Measurements from ENCODE around the gene KLHDC4. TPM values are rescaled to one million over a fixed set of nuclear protein-coding genes. Genes with fewer than 3 reads are reported as not detected.
"Not testable (repeated sequence)": the region's sequence is repeated elsewhere in the genome, so short reads cannot be mapped to it uniquely, and the experiment has no call there.

Gene KLHDC4
- polyA plus RNA-seq, 1 donor: 34.0 TPM

DNA sequence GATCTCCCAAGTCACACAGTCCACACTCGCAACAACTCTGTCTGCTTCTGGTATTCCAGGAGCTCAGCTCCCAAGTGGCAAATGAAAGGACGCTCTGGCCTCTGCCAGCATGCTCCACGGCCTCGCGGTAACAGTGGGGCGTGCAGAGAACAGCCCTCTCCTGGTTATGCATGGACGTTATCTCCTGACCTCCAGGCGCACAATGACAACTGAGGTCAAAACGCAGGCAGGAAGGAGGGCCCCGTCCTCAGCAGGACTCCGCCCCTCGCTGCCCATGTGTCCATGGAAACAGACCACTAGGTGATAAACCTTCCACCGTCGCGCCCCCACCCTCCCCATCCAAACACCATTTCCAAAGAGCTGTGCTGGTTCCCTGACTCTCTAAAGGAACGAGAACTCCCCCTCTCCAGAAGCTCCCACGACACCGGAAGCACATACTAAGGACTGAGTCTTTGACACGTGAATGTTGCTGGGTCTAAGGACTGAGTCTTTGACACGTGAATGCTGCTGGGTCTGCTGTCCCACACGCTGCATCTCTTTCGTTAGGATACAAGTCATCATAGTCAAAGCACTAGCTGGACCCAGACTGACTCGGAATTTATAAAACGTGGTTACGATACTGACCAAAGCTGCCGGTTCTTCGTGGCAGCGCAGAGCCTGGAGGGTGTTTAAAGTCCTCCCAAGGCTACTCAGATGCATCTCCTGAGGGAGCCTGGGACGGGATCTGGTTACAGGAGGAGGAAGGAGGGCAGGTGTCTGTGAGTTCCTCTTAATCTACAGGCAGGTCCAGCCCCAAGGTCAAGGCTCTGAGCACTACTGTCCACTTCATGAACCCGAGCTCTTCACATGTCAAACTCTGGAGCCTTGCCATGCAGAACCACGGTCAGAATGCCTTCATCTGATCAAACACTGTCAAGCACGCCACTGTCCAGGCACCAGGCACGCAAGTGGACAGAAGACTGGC lies 43.9 kb downstream of the KLHDC4 start:
- H3K4me3 ChIP-seq (ENCODE audit: low read length): no peak overlapping the region
- H3K9me3 ChIP-seq (ENCODE audit: control insufficient read depth, low read depth, low read length): peaks cover 10% of the 10 kb centered on the region
- H3K27me3 ChIP-seq (ENCODE audit: control insufficient read depth, insufficient read depth, low read length): no peaks in the 10 kb centered on the region
- 90% methylated on average over 2 of the region's 33 CpGs for WGBS (ENCODE audit: insufficient coverage, low lambda C conversion rate)
- H3K36me3 ChIP-seq (ENCODE audit: control insufficient read depth, insufficient read depth, low read length): peaks cover 39% of the 10 kb centered on the region
- no peak overlapping the region for H3K27ac ChIP-seq (ENCODE audit: low read length)
- no peaks in the 10 kb centered on the region for H3K4me1 ChIP-seq (ENCODE audit: control insufficient read depth, insufficient read depth, low read length)
- DNase-seq: no peak

DNA sequence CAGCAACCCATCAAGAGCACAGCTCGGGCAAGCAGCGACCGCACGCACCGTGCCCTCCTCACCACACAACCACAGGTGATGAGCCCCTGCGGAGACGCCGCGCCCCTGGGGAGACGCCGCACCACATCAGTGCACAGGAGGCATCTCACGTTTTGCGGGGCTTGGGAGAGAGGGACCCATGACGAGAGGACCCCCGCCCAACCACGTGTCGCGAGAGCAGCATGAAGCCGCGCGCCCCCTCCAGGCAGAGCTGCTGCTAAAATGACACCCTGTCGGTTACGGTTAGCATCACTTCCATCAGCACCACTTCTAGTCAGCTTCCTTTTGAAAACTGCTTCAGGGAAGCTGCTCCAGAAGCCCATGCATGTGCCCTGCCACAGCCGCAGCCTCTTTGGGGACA lies 45.3 kb downstream of the KLHDC4 start:
- Histone ChIP-seq H3K36me3 (ENCODE audit: control insufficient read depth, insufficient read depth, low read length) (peaks cover 39% of the 10 kb centered on the region), H3K4me3 (ENCODE audit: low read length) (no peak overlapping the region), H3K4me1 (ENCODE audit: control insufficient read depth, insufficient read depth, low read length) (no peaks in the 10 kb centered on the region), H3K27me3 (ENCODE audit: control insufficient read depth, insufficient read depth, low read length) (no peaks in the 10 kb centered on the region), H3K27ac (ENCODE audit: low read length) (no peak overlapping the region), H3K9me3 (ENCODE audit: control insufficient read depth, low read depth, low read length) (peaks cover 10% of the 10 kb centered on the region)
- WGBS (ENCODE audit: insufficient coverage, low lambda C conversion rate): 100% methylated on average over 1 of the region's 24 CpGs
- DNase-seq: no peak

DNA sequence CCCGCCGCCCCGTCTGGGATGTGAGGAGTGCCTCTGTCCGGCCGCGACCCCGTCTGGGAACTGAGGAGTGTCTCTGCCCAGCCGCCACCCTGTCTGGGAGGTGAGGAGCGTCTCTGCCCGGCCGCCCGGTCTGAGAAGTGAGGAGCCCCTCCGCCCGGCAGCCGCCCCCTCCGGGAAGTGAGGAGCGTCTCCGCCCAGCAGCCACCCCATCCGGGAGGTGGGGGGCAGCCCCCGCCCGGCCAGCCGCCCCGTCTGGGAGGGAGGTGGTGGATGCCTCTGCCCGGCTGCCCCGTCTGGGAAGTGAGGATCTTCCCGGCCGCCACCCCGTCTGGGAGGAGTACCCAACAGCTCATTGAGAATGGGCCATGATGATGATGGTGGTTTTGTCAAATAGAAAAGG lies 47.0 kb downstream of the KLHDC4 start:
- H3K36me3 ChIP-seq (ENCODE audit: control insufficient read depth, insufficient read depth, low read length): peaks cover 47% of the 10 kb centered on the region

DNA sequence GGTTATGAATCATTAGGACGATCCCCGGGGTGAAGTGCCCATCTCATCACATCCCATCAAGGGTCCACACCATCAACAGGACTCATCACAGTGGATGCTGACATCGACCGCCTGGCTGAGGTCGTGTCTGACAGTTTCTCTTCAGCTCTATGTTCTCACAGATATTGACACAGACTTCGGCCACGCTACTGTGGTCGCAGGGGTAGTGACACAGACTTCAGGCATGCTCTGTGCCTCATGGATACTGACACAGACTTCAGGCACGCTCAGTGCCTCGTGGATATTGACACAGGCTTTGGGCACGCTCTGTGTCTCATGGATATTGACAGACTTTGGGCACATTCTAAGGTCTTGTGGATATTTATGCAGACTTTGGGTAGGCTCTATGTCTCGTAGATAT lies 50.1 kb downstream of the KLHDC4 start:
- Histone ChIP-seq H3K36me3 (ENCODE audit: control insufficient read depth, insufficient read depth, low read length) (peaks cover 45% of the 10 kb centered on the region), H3K27ac (ENCODE audit: low read length) (no peak overlapping the region), H3K27me3 (ENCODE audit: control insufficient read depth, insufficient read depth, low read length) (no peaks in the 10 kb centered on the region), H3K4me1 (ENCODE audit: control insufficient read depth, insufficient read depth, low read length) (no peaks in the 10 kb centered on the region), H3K9me3 (ENCODE audit: control insufficient read depth, low read depth, low read length) (peaks cover 10% of the 10 kb centered on the region), H3K4me3 (ENCODE audit: low read length) (no peak overlapping the region)
- WGBS (ENCODE audit: insufficient coverage, low lambda C conversion rate): no CpG with 5 or more reads among the region's 12 CpGs
- no peak for DNase-seq

More for the DNA sequence above, 47.0 kb downstream of the KLHDC4 start:
- no CpG with 5 or more reads among the region's 28 CpGs for WGBS (ENCODE audit: insufficient coverage, low lambda C conversion rate)
- H3K4me1 ChIP-seq (ENCODE audit: control insufficient read depth, insufficient read depth, low read length); H3K9me3 ChIP-seq (ENCODE audit: control insufficient read depth, low read depth, low read length); H3K27me3 ChIP-seq (ENCODE audit: control insufficient read depth, insufficient read depth, low read length); DNase-seq; H3K27ac ChIP-seq (ENCODE audit: low read length); H3K4me3 ChIP-seq (ENCODE audit: low read length): not testable (repeated sequence)

DNA sequence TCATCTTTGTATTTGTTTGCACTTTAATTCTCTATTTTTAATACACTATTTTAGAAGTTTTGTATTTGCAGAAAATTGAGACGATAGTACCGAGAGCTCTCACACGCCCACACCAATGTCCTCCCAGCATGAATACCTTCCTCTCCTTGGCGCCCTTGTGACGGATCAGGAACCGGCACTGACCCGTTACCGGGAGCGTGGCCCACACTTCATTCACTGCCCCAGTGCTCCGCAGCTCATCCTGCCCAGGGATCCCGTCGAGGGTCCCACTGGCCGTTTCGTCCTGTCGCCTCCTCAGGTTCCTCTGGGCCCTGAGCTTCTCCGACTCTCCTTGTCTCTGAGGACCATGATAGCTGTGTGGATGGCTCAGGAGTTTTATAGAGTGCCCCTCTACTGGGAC lies 50.6 kb downstream of the KLHDC4 start:
- DNase-seq: no peak
- no CpG with 5 or more reads among the region's 16 CpGs for WGBS (ENCODE audit: insufficient coverage, low lambda C conversion rate)
- H3K4me3 ChIP-seq (ENCODE audit: low read length): no peak overlapping the region
- peaks cover 6% of the 10 kb centered on the region for H3K9me3 ChIP-seq (ENCODE audit: control insufficient read depth, low read depth, low read length)
- H3K27ac ChIP-seq (ENCODE audit: low read length): no peak overlapping the region
- no peaks in the 10 kb centered on the region for H3K4me1 ChIP-seq (ENCODE audit: control insufficient read depth, insufficient read depth, low read length)
- peaks cover 45% of the 10 kb centered on the region for H3K36me3 ChIP-seq (ENCODE audit: control insufficient read depth, insufficient read depth, low read length)
- H3K27me3 ChIP-seq (ENCODE audit: control insufficient read depth, insufficient read depth, low read length): no peaks in the 10 kb centered on the region

DNA sequence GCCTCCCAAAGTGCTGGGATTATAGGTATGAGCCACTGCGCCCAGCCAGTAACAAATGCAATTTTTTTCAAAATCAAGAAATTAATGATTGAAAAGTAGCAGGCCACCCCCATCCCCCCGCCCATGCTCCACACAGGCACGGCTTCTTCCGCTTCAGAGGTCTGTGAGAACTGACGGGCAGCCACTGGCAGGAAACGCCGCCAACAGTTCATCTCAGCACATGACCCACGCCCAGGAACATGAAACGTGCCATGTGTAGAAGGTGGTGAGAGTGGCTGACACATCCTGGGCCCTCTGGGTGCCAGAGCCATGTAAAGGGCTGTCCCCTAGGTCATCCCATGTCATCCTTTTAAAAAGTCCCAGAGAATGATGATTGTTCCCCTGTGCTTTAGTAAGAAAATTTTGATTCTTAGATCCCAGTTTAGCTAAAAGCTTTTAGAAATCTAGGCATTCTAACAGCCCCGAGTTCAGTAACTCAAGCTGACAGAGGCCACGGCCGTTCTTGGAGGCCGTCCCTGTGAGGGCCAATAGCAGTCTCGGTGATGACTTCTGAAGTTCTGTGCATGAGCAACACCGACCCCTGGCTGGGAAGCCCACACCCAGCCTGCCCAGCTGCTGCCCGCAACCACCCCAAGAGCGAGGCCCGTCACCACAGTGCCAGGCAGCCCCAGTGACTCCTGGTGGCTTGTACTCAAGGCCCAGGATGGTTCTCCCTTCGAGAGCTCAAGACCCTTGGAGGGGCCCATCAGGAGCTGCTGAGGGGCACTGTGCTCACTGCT lies 52.1 kb downstream of the KLHDC4 start:
- Histone ChIP-seq H3K27ac (ENCODE audit: low read length) (no peak overlapping the region), H3K4me3 (ENCODE audit: low read length) (no peak overlapping the region), H3K4me1 (ENCODE audit: control insufficient read depth, insufficient read depth, low read length) (no peaks in the 10 kb centered on the region), H3K9me3 (ENCODE audit: control insufficient read depth, low read depth, low read length) (peaks cover 2% of the 10 kb centered on the region), H3K36me3 (ENCODE audit: control insufficient read depth, insufficient read depth, low read length) (peaks cover 52% of the 10 kb centered on the region), H3K27me3 (ENCODE audit: control insufficient read depth, insufficient read depth, low read length) (no peaks in the 10 kb centered on the region)
- DNase-seq: no peak
- no CpG with 5 or more reads among the region's 19 CpGs for WGBS (ENCODE audit: insufficient coverage, low lambda C conversion rate)

DNA sequence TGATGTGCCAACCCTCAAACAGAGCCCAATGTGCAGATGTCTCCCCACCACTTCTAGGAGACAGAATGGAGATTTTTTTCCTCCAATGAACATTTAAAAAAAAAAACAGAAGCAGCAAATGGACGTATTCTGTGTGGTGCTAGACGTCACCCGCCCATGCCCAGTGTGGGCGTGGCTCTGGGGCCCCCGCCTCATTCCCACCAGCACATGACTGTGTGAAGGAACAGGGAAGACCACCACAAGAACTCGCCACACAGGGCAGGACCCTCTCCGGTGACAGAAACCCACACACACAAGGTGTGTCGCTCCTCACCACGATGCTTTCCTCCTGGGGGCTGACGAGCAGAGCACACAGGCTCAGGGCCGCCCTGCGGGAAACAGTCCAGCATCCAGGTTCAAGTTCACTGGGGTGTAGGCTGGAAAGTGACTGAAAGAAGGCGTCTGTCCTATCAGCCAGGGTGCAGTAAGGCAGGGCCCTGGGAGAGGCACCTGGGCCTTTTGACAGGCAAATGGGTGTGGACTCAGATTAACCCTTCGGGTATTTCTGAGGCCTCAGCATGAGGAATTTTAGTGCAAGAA lies 53.5 kb downstream of the KLHDC4 start:
- H3K4me1 ChIP-seq (ENCODE audit: control insufficient read depth, insufficient read depth, low read length): no peaks in the 10 kb centered on the region
- H3K27me3 ChIP-seq (ENCODE audit: control insufficient read depth, insufficient read depth, low read length): no peaks in the 10 kb centered on the region
- H3K9me3 ChIP-seq (ENCODE audit: control insufficient read depth, low read depth, low read length): no peaks in the 10 kb centered on the region
- no peak for DNase-seq
- WGBS (ENCODE audit: insufficient coverage, low lambda C conversion rate): no CpG with 5 or more reads among the region's 14 CpGs
- H3K4me3 ChIP-seq (ENCODE audit: low read length): no peak overlapping the region
- H3K36me3 ChIP-seq (ENCODE audit: control insufficient read depth, insufficient read depth, low read length): peaks cover 61% of the 10 kb centered on the region
- H3K27ac ChIP-seq (ENCODE audit: low read length): no peak overlapping the region

DNA sequence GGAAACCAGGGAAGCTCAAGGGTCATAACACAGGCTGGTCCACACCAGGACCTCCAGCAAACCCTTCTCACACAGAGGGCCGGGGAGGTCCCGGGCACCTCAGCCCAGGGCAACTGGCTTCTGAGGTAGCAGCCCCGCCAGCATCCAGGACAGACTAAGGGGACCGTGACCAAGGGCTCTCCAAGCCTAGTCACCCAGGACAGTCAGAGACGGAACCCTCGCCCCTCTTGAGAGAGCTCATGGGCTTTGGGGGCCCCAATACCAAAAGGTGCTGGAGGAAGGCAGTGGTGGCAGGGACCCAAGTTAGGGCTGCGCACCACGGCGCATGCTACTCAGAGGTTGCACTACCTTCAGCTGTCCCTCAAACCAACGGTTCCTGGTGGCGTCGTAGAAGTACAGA lies 54.9 kb downstream of the KLHDC4 start:
- H3K9me3 ChIP-seq (ENCODE audit: control insufficient read depth, low read depth, low read length): no peaks in the 10 kb centered on the region
- H3K27ac ChIP-seq (ENCODE audit: low read length): no peak overlapping the region
- no peak overlapping the region for H3K4me3 ChIP-seq (ENCODE audit: low read length)
- peaks cover 61% of the 10 kb centered on the region for H3K36me3 ChIP-seq (ENCODE audit: control insufficient read depth, insufficient read depth, low read length)
- H3K4me1 ChIP-seq (ENCODE audit: control insufficient read depth, insufficient read depth, low read length): no peaks in the 10 kb centered on the region
- no peak for DNase-seq
- no peaks in the 10 kb centered on the region for H3K27me3 ChIP-seq (ENCODE audit: control insufficient read depth, insufficient read depth, low read length)
- WGBS (ENCODE audit: insufficient coverage, low lambda C conversion rate): no CpG with 5 or more reads among the region's 12 CpGs

DNA sequence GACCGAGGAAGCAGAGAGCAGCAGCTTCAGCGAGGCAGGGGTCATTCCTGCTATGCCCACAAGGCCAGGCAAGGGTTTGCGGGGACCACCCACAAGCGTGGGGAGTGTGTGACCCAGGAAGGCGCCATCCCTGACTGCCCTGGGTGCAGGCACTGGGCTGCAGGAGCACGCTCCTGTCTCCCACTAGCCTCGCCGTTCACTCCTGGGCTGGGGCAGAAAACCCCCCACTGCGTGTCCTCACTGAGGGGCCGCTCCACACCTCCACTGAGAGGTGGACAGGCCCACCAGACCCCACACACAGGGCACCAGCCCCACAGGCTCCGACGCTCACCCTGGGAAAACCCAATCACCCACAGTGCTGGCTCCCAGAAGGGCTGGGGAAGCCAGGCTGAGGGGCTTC lies 56.1 kb downstream of the KLHDC4 start:
- WGBS (ENCODE audit: insufficient coverage, low lambda C conversion rate): no CpG with 5 or more reads among the region's 12 CpGs

DNA sequence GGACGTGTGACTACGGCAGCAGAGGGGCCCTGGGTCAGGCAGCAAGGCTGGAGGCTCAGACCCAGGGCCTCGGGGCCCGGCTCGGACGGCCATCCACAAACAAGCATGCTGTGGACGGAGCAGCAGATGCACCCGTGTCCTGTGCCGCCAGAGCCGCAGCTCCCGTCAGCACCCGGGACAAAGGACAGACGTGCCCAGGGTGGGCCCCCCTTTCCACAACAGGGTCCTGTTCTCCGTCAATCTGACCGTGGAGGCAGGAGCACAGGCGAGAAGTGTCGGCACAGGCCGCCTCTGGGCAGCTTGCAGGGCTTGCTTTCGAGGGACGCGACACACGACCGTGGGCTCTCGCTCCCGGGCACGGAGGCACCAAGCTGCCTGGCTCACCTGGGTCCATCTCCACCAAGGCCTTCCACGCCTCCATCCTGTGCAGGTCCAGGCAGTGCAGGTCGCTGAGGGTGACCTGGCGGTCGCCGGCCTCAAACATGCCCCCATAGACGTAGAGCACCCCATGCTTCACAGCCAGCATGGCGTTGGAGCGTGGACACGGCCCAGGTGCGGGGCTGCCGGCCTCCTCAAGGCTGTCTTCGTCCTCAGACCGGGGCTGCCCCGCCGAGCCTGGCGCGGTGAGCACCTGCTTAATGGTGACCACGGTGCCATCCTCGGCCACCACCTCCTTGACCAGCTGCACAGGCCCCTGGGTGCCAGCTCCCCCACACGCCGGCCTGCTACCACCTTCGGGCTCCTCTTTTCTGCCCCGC lies 56.7 kb downstream of the KLHDC4 start:
- no peak overlapping the region for H3K4me3 ChIP-seq (ENCODE audit: low read length)
- no peaks in the 10 kb centered on the region for H3K4me1 ChIP-seq (ENCODE audit: control insufficient read depth, insufficient read depth, low read length)
- no peak for DNase-seq
- no peaks in the 10 kb centered on the region for H3K27me3 ChIP-seq (ENCODE audit: control insufficient read depth, insufficient read depth, low read length)
- no peaks in the 10 kb centered on the region for H3K9me3 ChIP-seq (ENCODE audit: control insufficient read depth, low read depth, low read length)
- WGBS (ENCODE audit: insufficient coverage, low lambda C conversion rate): no CpG with 5 or more reads among the region's 49 CpGs
- H3K36me3 ChIP-seq (ENCODE audit: control insufficient read depth, insufficient read depth, low read length): peaks cover 48% of the 10 kb centered on the region
- H3K27ac ChIP-seq (ENCODE audit: low read length): no peak overlapping the region

More for the DNA sequence above, 56.1 kb downstream of the KLHDC4 start:
- Histone ChIP-seq H3K27ac (ENCODE audit: low read length) (no peak overlapping the region), H3K9me3 (ENCODE audit: control insufficient read depth, low read depth, low read length) (no peaks in the 10 kb centered on the region), H3K4me3 (ENCODE audit: low read length) (no peak overlapping the region), H3K36me3 (ENCODE audit: control insufficient read depth, insufficient read depth, low read length) (peaks cover 52% of the 10 kb centered on the region), H3K4me1 (ENCODE audit: control insufficient read depth, insufficient read depth, low read length) (no peaks in the 10 kb centered on the region), H3K27me3 (ENCODE audit: control insufficient read depth, insufficient read depth, low read length) (no peaks in the 10 kb centered on the region)
- no peak for DNase-seq

Data from large intestine (tissue), 3 donors.